DOHH2 (cell line): Measurements from ENCODE around the gene MASP1.

Experiments
- EZH2phosphoT487 ChIP-seq: fragments of 200-600 bp; sonication (generic); IDR thresholded peaks from 2 replicates; pipeline ENCODE4 v1.6.1; 2017; ENCODE audit warnings: borderline replicate concordance, mild to moderate bottlenecking, antibody characterized with exemption, low read length, moderate library complexity, mixed read lengths
- TF ChIP-seq, protein P1 (sequence below): fragments of 200-600 bp; sonication (generic); IDR thresholded peaks from one replicate; pipeline ENCODE4 v1.5.1; 2014; ENCODE audit warnings: antibody characterized with exemption, mild to moderate bottlenecking, low read depth, low read length; ENCODE audit not compliant: poor library complexity, severe bottlenecking

GRCh38 chr3:187321766-187322165, 30.2 kb upstream of the MASP1 start:
- TF ChIP-seq, protein P1, sequence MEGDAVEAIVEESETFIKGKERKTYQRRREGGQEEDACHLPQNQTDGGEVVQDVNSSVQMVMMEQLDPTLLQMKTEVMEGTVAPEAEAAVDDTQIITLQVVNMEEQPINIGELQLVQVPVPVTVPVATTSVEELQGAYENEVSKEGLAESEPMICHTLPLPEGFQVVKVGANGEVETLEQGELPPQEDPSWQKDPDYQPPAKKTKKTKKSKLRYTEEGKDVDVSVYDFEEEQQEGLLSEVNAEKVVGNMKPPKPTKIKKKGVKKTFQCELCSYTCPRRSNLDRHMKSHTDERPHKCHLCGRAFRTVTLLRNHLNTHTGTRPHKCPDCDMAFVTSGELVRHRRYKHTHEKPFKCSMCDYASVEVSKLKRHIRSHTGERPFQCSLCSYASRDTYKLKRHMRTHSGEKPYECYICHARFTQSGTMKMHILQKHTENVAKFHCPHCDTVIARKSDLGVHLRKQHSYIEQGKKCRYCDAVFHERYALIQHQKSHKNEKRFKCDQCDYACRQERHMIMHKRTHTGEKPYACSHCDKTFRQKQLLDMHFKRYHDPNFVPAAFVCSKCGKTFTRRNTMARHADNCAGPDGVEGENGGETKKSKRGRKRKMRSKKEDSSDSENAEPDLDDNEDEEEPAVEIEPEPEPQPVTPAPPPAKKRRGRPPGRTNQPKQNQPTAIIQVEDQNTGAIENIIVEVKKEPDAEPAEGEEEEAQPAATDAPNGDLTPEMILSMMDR: no peak
- no peak for TF ChIP-seq EZH2phosphoT487
